Measurements from ENCODE around the gene IL1RAP.

The IL1RAP gene

DNA sequence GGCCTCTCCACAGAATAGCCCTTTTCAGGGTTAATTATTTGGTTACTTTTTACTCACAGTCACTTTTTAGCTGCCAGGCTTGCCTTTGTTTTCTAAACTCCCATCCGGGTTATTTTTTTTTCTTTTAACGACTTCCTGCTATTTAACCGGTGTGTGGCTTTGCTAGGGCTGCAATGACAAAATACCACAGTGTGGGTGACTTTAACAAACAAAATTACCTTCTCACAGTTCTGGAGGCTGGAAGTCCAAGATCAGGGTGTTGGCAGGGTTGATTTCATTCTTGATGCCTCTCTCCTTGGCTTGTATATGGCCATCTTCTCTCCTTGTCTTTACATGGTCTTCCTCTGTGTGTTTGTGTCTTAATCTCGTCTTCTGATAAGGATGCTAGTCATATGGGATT is 91.5 kb downstream of the IL1RAP start:
- in situ Hi-C loops (cut with MboI; ENCODE audit: low sequenced_read_pairs): no loop called here

DNA sequence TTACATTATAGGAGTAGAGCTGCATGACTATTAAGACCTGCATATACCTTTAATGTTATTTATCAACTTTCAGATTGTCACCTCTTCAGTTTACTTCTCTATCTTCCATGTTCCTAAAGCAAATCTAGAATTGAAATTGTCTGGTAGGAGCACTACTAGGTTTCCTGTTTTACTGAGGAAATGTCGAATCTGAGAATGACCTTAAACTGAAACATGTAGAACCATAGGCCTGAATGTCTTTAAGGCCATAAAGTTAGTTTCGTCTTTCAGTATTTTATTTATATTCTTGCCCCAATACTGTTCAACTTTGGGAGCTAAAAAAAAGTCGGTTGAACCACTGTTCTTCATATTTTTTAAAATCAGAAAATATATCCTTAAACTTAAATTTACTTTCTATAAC is 92.7 kb downstream of the IL1RAP start:
- in situ Hi-C loops (cut with MboI; ENCODE audit: low sequenced_read_pairs): no loop called here

DNA sequence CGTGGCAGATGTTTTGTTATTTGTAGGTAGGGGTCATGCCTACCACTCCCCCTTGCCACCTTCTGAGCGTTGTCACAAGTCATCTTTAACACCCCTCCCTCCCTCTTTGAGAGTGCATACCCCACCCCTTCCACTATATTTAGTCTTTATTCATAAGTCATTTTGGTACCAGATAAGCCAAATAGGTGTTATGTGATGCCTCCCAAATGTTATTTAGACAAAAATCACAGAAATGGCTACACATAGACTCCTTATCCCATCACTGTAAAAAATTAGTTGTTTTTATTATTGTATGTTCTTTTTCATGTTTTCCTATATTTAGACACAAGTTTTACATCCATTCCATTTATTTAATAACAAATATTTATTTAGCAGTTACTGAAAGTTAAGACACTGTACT is 93.1 kb downstream of the IL1RAP start:
- in situ Hi-C loops (cut with MboI; ENCODE audit: low sequenced_read_pairs): no loop called here

DNA sequence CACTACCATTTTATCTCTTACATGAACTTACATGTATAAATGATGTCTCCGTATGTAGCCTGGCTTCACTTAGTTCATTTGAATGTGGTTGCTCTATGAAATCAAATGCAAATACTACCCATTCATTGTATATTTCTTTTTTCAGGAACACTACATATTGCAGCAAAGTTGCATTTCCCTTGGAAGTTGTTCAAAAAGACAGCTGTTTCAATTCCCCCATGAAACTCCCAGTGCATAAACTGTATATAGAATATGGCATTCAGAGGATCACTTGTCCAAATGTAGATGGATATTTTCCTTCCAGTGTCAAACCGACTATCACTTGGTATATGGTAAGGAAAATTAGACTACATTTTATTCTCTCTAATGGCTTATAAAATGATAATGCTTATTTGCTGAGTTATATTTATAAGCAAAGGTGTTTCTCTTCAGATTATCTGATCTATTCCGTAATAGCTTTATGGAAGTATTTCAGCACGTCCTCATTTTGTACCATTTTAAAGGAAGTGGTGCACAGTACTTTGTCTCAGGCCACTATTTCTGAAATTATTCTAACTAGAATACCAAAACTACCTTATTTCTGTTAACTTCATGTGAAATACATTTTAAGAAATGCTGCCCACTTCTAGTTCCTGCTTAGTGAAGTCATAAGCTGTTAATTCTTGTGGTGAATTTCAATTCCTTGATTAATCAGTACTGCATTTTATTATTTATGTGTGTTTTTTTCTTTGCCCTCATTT is 95.1 kb downstream of the IL1RAP start:
- in situ Hi-C loops (cut with MboI; ENCODE audit: low sequenced_read_pairs): no loop called here

DNA sequence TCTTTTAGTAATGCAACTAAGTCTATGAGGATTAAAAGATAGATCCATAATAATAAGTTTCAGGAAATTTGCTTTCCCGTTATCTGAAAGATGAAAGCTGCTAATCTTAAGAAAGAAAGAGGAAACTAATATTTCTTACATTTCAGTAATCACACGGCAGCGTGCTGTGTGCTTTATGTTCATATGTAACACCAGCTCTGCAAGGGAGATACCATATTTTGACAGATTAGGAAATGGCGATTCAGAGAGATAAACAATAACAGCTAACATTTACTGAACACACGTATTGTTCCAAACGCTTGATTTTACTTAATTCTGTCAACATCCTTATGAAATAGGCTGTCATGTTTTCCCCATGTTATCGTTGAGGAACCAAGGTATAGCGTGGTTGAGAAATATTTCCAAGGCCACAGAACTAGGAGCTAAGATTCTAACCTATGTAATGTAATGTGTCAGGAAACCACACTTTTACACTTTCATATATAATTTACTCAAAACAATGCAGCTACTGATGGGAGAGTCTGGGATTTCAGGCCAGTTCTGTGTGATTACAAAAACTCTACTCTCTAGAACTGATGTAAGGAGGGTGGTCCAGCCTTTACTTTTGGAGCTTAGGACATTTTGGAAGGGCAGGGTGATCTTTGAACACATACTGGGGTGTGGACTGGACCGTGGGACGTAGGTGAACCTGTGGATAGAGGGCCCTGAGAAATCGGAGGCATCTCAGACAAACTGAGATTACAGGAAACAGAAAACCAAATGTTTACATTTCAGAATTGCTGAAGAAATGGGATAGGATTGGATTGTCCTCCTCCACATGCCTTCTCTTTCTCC is 100.6 kb downstream of the IL1RAP start:
- in situ Hi-C loops (cut with MboI; ENCODE audit: low sequenced_read_pairs): no loop called here

DNA sequence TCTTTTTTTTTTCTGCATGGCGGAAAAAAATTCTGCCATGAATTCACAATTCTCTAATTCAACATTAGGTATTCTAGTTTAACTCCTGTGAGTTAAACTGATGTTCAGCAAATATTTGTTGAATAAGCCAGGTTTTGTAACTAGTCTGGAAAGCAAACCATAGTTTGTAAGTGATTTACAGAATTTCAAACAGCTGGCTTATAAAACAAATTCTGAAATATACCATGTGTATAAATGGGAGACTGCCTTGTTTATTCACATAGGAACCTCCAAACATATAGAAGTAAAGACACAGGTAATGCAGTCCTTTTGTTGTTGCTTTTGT is 101.1 kb downstream of the IL1RAP start:
- in situ Hi-C loops (cut with MboI; ENCODE audit: low sequenced_read_pairs): no loop called here

DNA sequence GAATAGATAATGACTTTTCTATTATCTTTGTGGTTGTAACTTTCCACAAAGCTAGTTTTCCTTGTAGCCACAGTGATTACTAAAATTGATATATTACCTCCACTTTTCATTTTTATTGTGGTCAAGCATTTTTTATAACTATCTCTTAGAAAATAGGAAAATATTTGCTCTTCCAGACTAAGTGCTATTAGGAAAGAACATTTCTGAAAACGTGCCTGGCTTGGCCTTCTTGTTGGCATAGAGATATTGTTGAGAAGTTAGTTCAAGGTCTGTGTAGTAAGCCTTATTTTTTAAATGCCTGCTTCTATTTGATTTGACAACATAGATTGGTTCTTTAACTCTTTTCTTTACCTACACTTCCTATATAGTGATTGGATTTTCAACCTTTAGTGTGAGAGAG is 101.7 kb downstream of the IL1RAP start:
- in situ Hi-C loops (cut with MboI; ENCODE audit: low sequenced_read_pairs): no loop called here

DNA sequence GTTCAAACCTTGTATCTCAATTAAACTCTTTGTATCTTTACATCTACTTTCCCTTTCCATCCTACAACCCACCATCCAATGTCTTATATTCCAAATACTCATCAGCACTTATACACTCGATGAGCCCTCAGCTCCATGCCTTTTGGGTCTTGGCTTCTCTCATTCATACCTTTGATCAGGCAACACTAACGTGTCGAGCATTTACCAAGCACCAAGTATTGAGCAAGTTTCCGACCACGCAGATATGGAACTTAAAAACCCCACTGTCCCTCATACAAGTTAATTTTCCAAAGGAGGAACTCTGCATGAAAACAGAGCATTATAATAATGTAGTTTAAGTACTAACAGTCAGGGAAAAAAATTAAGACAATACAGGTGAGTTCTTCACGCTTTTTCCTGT is 102.8 kb downstream of the IL1RAP start:
- in situ Hi-C loops (cut with MboI; ENCODE audit: low sequenced_read_pairs): no loop called here

DNA sequence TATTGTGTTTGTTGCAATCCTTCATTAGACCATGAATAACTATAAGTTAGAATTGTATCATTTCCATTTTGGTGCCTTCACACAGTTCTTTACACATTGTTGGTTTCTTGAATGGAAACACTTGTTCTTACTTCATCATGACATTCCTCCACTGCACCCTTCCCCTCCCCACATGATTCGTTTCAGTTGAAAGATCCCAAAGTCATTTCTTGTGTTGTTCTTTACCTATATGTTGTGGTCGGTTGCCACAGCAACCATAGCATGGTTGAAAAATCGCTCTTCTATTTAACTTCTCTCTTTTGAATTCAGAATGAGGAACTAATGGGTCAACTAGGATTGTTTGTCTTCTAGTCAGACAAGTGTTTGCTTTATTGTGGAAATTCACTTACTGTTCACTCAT is 103.3 kb downstream of the IL1RAP start:
- in situ Hi-C loops (cut with MboI; ENCODE audit: low sequenced_read_pairs): no loop called here

DNA sequence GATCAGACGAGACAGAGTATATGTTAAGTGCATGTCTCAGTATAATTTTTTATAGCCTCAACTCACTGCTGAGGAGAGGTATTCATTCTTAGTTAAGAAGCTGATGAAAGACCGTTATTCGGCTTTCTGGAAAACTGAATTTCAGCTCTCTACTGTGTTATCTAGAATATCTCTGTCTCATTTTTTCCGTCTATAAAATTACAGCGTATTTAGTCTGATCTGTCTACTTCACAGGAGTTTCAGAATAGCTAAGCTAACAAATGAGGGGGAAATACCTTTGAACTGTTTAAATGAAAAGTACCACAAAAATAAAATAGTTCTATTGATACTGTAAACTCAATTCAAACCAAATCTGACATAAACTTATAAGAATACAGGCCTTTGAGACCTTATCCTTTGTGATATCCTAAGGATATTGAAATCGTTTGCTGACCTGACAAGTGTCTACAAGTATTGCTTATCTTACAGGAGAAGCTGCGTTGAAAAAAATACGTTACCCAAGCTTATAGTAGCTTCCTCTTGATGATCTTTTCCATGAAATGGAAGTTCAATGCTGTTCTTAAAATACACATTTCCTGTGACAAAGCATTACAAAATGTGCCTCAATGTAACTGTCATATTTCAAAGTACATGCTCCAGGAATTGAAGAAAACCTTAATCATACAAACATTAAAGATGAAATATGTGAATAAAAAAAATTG is 104.6 kb downstream of the IL1RAP start:
- in situ Hi-C loops (cut with MboI; ENCODE audit: low sequenced_read_pairs): no loop called here

DNA sequence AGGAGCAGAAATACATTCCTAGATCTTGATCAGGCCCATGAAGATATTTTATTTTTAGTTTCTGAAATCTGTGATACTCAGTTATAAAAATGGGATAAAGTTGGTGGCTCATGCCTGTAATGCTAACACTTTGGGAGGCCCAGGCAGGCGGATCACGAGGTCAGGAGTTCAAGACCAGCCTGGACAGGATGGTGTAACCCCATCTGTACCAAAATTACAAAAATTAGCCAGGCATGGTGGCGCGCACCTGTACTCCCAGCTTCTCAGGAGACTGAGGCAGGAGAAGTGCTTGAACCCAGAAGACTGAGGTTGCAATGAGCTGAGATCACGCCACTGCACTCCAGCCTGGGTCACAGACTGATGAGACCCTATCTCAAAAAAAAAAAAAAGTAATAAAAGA is 105.5 kb downstream of the IL1RAP start:
- in situ Hi-C loops (cut with MboI; ENCODE audit: low sequenced_read_pairs): no loop called here

DNA sequence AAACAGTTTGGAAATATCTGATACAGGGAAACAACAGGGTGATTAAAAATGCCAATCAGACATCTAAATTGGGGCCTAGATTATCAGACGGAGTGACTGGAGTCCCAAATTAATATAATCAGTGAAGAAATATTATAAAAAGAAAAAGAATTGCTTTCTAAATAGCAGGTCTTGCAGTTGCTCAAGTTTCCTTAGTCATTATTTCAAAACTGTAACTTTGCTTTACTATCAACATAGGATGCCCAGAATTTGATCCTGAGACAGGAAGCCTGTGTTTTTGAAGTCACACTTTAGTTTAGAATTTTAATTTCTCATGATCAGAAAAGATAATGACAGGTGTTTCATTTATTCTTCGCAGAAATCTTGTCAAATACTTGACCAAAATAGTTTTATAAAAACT is 105.9 kb downstream of the IL1RAP start:
- in situ Hi-C loops (cut with MboI; ENCODE audit: low sequenced_read_pairs): no loop called here

DNA sequence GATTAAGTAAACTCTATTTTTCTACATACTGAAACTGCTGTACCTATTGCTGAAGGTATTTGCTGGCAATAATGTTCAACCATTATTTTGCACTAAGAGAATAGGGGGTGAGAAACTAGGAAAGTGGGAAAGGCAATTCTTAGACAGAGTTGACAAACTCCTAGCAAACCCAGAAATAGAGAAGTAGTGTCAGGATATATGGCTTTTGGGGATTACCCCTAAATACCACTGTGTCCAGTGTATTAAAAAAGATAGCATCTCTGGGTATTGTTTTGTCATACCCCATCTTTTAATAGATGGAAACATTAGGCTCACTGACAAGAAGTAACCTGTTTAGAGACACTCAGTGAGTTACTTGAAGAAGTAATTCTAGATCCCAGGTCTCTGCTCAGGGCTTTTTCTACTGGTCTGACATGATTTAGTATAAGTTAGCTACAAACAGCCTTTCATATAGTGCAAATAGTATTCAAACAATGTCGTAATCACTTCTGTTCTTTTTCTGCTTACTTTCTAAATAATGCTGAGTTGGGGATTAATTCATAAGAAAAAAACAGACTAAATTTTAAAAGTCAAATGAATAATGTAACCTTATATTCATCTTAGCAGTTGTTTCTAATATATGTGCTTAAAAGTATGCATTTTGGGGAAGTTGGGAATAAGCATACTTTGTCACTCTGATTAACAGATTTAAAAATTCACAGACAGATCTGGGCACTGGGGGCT is 107.2 kb downstream of the IL1RAP start:
- in situ Hi-C loops (cut with MboI; ENCODE audit: low sequenced_read_pairs): no loop called here

DNA sequence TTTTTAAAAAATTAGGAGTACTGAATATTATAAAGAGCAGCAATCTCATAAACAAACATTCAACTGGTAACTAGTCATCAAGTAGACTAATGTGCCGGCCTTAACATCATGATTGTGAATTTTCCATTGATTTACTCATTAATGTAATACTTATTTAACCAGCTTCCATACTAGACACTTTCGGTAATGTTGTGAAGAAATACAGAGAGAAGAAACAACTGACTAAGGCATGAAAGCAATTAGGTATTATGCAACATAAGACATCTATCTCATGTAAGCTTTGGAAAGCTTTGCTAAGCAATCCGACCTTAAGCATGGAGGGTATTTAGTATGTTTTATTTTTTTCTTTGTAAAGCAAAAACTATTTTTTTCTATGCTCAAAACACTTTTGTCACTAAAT is 108.0 kb downstream of the IL1RAP start:
- in situ Hi-C loops (cut with MboI; ENCODE audit: low sequenced_read_pairs): no loop called here

DNA sequence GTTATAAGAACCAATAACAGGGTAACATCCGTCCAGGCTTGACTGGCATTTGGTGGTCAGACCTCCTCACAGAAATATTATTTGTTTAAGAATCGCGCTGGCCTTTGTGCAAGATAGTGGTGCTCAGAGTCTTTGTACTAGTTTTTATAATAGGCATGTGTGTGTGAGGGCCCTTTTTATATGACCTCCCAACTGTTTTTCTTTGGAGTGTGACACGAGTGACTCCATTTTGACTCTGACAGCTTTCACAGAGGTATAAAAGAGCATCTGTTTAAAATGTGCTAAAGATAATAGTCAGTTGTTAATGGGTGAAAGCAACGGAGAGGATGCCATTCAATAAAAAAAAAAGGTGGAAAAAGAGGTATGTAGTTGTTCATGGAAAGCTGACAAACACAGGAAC is 110.4 kb downstream of the IL1RAP start:
- in situ Hi-C loops (cut with MboI; ENCODE audit: low sequenced_read_pairs): no loop called here

DNA sequence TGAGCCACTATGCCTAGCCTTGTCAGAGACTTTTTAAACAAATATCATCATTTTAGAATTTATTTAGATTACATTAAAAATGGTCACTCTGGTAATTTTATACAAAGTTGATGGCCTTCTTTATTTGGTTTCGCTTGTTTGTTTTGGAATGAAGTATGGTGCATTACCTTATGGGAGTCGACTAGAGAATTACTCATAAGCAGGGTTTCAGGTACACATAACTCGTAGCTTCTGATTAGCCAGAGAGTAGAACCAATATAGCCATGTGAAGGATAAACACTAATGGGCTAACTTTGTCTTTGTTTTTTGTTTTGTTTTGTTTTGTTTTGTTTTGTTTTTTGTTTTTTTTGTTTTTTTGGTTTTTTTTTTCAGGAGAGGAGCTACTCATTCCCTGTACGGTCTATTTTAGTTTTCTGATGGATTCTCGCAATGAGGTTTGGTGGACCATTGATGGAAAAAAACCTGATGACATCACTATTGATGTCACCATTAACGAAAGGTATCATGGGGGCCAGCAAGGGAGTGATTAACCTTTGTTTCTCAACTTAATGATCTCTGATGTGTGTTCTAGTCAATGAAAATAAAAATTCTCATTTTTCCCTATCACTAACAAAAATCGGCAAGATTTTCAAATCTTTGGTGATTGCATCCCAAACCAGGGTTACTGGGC is 113.2 kb downstream of the IL1RAP start:
- in situ Hi-C loops (cut with MboI; ENCODE audit: low sequenced_read_pairs): no loop called here

DNA sequence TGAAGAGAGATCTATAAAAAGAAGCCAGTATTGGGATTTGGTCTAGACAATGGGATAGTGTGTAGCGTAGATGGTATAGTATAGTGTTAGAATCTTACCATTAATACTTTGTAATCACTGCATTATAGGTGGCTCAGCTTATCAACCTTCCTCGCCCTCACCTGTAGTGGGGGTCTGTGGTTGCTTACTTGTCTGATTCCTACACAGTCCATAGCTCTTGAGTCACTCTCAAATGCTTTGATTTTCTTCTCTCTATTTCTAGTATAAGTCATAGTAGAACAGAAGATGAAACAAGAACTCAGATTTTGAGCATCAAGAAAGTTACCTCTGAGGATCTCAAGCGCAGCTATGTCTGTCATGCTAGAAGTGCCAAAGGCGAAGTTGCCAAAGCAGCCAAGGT is 115.2 kb downstream of the IL1RAP start:
- in situ Hi-C loops (cut with MboI; ENCODE audit: low sequenced_read_pairs): no loop called here

DNA sequence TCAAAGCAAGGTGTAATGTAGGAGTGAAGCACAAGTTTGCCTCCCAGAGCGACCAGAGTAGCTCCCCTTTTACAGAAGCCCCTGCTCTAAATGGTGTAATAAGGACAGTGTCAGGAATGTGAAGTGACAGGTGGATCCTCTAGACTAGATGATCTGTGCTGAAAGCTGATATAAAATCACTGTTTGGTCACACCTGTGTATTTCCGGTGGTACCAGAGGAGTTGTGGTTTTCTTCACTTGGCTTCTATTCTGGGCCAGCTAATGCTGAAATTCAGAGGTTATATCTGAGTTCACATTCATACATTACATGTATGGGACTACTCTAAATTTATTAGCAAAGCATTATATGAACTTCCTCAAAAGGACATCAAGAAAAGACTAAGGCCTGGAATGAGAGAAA is 117.4 kb downstream of the IL1RAP start:
- in situ Hi-C loops (cut with MboI; ENCODE audit: low sequenced_read_pairs): no loop called here

DNA sequence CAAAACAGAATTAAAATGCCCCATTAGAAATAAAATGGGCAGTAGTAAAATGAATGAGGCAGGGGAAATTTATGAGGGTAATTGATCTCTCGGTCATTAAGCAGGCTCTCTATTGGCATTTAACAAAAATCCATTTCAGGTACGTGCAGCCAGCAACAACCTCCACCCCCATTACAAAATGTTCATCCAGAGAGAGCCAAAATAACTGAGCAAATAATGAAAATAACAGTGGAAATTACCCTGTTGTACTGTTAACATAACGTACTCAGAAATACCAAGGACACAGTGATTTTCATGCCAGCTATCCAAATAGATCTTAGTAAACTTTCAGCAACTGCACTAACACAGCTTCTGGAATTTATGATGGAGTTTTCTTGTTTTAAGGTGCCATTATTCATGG is 127.7 kb downstream of the IL1RAP start:
- in situ Hi-C loops (cut with MboI; ENCODE audit: low sequenced_read_pairs): no loop called here

DNA sequence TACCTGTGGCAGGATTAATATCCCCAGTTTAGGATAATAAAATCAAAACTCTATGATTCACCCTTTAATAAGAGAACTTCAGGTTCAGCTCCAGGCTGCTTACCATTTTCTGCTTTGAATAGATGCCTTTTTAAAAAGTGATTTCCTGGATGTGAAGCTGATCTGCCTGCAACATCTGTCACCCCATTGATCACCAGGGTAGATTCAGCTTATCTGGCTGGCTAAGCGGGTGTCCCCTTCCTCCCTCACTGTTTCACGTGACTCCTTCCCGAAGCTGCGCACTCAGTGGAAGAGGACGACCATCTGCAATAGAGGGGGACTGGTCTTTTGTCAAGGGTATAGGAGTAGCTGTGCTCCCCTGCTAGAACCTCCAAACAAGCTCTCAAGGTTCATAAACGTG is 128.1 kb downstream of the IL1RAP start:
- in situ Hi-C loops (cut with MboI; ENCODE audit: low sequenced_read_pairs): no loop called here

DNA sequence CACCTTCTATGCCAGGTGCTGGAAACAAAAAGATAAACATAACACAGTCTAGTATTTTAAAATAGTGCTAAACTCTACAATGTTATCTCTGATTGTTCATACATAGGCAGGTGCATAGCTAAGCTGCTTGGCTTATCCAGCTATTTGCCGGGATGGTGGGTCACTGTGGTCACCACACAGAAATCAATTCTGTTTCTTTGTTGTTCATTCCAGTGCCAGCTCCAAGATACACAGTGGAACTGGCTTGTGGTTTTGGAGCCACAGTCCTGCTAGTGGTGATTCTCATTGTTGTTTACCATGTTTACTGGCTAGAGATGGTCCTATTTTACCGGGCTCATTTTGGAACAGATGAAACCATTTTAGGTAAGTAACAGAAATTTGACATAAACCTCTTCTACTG is 130.2 kb downstream of the IL1RAP start:
- in situ Hi-C loops (cut with MboI; ENCODE audit: low sequenced_read_pairs): no loop called here
